WI38 (cell line): ENCODE data around the gene FNDC3B.

Source experiments
- H3K4me3 ChIP-seq: 2 replicates; pipeline ENCODE4 v1.5.1; 2011; ENCODE audit warnings: low read depth, mild to moderate bottlenecking, control low read depth, low read length
- CTCF ChIP-seq: IDR thresholded peaks from 2 replicates; pipeline ENCODE4 v1.5.1; 2012; ENCODE audit warnings: low read depth, mild to moderate bottlenecking, control low read depth, low read length

Gene FNDC3B

DNA sequence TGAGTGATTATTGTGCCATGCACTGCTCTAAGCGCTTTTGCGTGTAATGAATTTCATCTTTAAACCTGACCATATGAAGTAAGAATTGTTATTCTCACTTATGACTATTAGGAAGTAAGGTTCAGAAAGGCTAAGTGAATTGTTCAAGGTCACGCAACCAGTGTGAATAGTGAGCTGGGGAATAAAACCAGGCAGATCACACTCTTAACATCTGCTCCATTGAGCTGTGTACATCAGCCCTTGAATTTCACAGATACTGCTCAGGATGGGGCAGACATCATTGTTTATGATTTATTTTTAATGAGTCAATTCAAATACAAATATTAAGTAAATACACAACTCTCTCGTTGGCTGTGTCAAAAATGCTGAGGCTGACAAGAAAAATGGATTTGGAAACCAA is 184.5 kb downstream of the FNDC3B start:
- TF ChIP-seq CTCF: no peak

DNA sequence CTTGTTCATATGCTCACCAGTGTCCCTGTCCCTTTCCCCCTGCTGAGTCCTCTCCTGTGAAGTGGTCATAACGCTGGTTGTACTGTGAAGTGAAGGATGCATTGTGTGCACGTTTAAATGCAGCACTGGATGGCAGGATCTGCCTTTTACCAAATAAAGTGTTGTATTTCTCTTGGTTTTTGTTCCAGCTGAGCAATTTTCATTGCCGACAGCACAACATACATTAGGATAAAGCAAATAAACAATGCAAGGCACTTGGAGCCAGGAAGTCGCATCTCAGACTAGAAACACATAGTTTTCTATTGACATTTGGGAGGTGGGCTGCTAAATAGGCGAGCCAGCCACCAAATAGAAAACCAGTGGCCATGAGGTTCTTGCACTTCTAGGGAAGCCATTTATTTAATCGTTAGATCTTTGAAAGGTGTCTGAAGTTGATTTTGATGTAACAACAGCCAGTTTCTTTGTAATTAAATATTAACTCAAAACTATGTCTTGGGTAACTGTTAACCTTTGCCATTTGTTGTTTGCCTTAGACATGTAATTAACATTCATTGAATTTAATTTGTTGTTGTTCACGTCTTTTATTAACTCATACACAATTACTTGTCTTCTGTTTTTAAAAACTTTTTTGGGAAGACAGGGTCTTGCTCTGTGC is 185.3 kb downstream of the FNDC3B start:
- no peak for TF ChIP-seq CTCF
- no peak overlapping the region for H3K4me3 ChIP-seq

More for the DNA sequence above, 184.5 kb downstream of the FNDC3B start:
- H3K4me3 ChIP-seq: no peak overlapping the region

GRCh38 chr3:172225215-172225707 is 185.9 kb downstream of the FNDC3B start:
- TF ChIP-seq CTCF: no peak
- H3K4me3 ChIP-seq: no peak overlapping the region

- no peak overlapping the region for H3K4me3 ChIP-seq
- TF ChIP-seq CTCF: no peak
Measured at GRCh38 chr3:172226831-172227230, 187.5 kb downstream of the FNDC3B start.

- no peak overlapping the region for H3K4me3 ChIP-seq
- no peak for TF ChIP-seq CTCF
Measured at GRCh38 chr3:172227340-172228035, 188.1 kb downstream of the FNDC3B start.

- no peak overlapping the region for H3K4me3 ChIP-seq
- no peak for TF ChIP-seq CTCF
Measured at GRCh38 chr3:172228036-172228415, 188.6 kb downstream of the FNDC3B start.

- H3K4me3 ChIP-seq: no peak overlapping the region
- TF ChIP-seq CTCF: no peak
Measured at GRCh38 chr3:172229462-172229861, 190.1 kb downstream of the FNDC3B start.
